ENCODE results near the gene STAG1.

DNA sequence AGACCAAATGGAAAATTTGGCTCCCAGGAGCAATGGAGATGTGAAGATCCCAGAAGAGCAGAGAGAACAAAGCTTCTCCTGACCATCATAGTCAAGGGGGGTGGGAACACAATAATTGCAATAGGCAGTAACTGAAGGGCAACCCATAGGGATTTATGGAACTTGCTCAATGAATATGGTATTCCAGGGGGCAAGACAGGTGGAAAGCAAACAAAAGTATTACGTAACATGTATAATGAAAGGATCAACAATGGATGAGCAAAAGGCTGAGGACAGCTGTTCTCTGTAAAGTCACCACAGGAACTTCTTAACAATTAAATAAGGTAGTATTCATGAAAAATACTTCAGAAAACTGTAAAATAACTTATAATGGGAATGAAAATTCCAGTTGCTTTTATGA lies 275.9 kb downstream of the STAG1 start:
- TF ChIP-seq, protein P1, sequence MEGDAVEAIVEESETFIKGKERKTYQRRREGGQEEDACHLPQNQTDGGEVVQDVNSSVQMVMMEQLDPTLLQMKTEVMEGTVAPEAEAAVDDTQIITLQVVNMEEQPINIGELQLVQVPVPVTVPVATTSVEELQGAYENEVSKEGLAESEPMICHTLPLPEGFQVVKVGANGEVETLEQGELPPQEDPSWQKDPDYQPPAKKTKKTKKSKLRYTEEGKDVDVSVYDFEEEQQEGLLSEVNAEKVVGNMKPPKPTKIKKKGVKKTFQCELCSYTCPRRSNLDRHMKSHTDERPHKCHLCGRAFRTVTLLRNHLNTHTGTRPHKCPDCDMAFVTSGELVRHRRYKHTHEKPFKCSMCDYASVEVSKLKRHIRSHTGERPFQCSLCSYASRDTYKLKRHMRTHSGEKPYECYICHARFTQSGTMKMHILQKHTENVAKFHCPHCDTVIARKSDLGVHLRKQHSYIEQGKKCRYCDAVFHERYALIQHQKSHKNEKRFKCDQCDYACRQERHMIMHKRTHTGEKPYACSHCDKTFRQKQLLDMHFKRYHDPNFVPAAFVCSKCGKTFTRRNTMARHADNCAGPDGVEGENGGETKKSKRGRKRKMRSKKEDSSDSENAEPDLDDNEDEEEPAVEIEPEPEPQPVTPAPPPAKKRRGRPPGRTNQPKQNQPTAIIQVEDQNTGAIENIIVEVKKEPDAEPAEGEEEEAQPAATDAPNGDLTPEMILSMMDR (IDR thresholded peaks at IDR 0.05; ENCODE audit: poor library complexity, severe bottlenecking): no peak
- no peak for TF ChIP-seq EZH2 (IDR thresholded peaks at IDR 0.05; ENCODE audit: borderline replicate concordance, insufficient read depth, low read length, poor library complexity, severe bottlenecking)
- TF ChIP-seq TAF1 (IDR thresholded peaks at IDR 0.05; ENCODE audit: low read depth): no peak
- TF ChIP-seq REST (IDR thresholded peaks at IDR 0.05; ENCODE audit: borderline replicate concordance): no peak

Measured in neural cell (in vitro differentiated cells).